Skin epidermis (tissue), 12 donors: ENCODE data around the gene LIAS.

Experiments
- H3K27ac ChIP-seq, 21 experiments: fragments of 200-600 bp; sonication (generic) in 11 of 21; one replicate each; pipeline ENCODE4 v1.5.0; 2020; ENCODE audit warnings: mild to moderate bottlenecking in 3 of 21, inconsistent platforms in 2 of 21, moderate library complexity in 2 of 21
- H3K4me3 ChIP-seq, 7 experiments: fragments of 200-600 bp; sonication (generic) in 2 of 7; one replicate each; pipeline ENCODE4 v1.5.0; 2020; ENCODE audit warnings: inconsistent platforms in 2 of 7, mild to moderate bottlenecking in 2 of 7, moderate library complexity in 1 of 7

The LIAS gene

DNA sequence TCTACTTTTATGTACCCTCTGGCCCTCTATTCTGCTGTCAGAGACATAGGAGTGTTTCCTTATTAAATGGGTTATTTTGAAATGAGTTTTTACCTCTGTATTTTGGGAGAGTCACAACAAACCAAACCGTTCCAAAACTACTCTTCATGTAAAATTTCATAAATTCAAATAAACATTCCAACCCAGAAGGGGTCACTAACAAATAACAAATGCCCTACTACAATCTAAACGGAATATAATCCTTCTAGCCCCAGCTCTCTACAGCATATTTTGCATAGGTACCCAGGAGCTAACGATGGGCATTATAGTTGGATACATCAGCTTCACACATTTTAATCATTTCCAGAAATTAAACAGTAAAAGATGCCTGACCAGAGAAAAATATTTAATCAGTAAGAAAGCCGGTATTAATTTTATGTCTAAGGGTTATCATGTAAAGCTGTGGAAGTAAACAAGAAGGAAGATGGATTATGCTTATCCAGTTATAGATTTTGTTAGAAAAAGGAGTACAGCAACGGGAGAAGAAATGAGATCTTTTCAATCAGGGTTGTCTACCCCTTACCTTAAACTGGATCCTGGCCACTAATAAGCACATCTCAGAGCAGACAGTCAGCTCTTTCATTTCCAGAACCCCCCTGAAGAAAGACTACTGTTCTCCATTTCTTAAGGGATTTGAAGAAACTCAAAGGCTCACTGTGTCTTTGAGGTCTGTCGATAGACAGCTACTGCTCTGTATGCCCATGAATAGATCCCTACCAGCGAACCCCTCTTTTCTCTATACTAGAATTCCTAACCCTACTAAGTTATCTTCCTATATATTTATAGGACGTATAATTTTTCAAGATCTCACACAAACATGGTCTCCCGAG lies 67.2 kb downstream of the LIAS start:
- Histone ChIP-seq H3K27ac (peak overlapping the region in 20 of 21 experiments; percentile 68 to 97 (median 92)), H3K4me3 (peak overlapping the region; percentile 64 to 96 (median 81))

DNA sequence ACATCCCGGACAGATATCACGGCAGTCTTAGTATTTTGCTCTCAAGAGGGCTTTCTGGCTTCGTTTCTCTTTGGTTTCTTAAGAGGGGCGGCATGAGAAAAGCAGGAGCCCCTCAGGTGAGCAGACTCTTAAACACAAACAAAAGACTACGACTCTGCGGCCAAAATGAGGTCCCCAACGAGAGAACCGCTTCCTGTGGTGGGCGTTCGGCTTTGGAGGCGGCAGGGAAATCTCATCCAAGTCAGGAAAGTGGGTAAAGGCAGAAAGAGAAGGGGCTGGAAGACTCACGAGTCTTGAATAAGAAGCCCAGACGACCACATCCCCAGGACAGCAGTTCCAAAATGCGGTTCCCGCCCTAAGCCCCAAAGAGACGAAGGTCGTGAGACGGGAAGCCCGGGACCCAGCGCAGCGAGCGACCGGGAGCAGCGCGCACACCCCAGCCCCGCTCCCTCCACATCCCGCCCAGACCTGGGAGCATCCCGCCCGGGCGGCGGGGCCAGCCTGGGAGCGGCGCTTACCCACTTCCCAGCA lies 68.0 kb downstream of the LIAS start:
- H3K27ac ChIP-seq, result peak overlapping the region; percentile 37 to 97 (median 91)
- peak overlapping the region; percentile 64 to 96 (median 81) for H3K4me3 ChIP-seq

DNA sequence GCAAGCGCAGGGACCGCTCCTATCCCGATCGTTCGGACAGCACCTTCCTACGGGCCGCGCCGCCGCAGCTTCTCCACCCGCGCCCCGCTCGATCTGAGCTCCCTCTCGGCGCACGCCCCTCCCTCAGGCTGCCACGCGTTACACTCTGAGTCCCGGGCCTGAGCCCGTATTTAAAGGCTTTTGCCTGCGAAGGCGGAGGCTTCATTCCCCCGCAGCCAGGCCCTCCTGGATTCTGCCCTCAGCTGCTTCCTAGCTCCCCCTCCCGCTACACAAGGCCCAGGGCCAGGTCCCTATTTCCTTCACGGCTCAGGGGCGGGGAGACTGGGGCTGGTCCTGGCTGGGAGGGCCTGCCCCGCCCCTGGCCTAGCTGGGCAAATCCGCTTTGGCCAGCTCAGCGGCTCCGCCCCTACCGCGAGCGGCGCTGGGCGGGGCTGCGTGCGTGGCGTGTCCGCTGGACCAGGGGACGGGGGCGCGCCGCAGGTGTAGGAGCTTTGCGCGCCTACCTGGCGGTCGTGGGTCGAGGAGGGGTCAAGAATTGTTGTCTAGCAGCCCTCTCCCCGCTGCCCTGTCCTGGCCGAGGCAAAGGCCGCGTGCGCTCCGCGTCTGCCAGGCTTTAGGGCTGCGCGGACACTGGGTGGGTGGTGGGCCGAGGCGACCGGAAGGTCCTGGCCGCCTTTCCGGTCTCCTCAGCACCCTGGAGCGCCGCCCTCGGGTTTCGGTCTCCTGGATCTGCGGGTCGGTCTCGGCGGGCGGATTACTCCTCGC lies 68.6 kb downstream of the LIAS start, which contains the start of gene UGDH:
Gene UGDH, minus strand, starts transcription at position 144 of the 765 bp plus-strand sequence. CDS start 5,927 bp downstream, outside the sequence.
- Histone ChIP-seq H3K27ac (peak within 1 kb of the TSS; percentile 37 to 97 (median 91)), H3K4me3 (peak within 1 kb of the TSS; percentile 64 to 96 (median 81))

DNA sequence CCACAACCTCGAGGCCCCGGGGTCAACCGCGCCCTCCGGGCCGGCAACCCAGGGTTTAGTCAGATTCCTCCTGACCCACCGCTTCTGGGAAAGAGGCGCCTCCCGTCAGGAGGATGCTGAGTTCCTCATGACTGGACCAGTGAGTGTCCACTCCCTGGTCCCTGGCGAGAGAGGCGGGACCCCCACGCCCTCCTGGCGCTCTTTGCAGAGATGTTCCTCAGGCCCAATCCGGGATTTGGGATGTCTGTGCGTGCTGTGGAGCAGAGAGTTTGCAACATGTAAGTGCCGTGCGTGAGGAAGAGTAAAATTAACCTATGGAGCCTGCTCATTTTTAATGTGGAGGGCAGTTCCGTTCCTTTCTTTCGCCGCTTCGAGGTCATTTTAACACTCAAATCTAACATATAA lies 69.2 kb downstream of the LIAS start:
- Histone ChIP-seq H3K27ac (peak overlapping the region; percentile 8 to 97 (median 91)), H3K4me3 (peak overlapping the region; percentile 64 to 96 (median 81))
